ENCODE data around the gene GLE1.
"Not testable (repeated sequence)": the region's sequence is repeated elsewhere in the genome, so short reads cannot be mapped to it uniquely, and the experiment has no call there.

The GLE1 gene

GRCh38 chr9:128495804-128496417, 8.6 kb upstream of the GLE1 start:
- in situ Hi-C loops (cut with MboI; ENCODE audit: low sequenced_read_pairs), result no loop called here

GRCh38 chr9:128497824-128498610, 6.5 kb upstream of the GLE1 start:
- in situ Hi-C loops (cut with MboI; ENCODE audit: low sequenced_read_pairs), result no loop called here

GRCh38 chr9:128498911-128499310, 5.6 kb upstream of the GLE1 start:
- in situ Hi-C loops (cut with MboI; ENCODE audit: low sequenced_read_pairs), result no loop called here

GRCh38 chr9:128499920-128500319, 4.6 kb upstream of the GLE1 start:
- in situ Hi-C loops (cut with MboI; ENCODE audit: low sequenced_read_pairs), result no loop called here

GRCh38 chr9:128503415-128503825, 1.1 kb upstream of the GLE1 start:
- in situ Hi-C loops (cut with MboI; ENCODE audit: low sequenced_read_pairs), result not testable (repeated sequence)

- in situ Hi-C loops (cut with MboI; ENCODE audit: low sequenced_read_pairs), result no loop called here
These were observed 649 bp upstream of the GLE1 start for GRCh38 chr9:128503870-128504269.

- in situ Hi-C loops (cut with MboI; ENCODE audit: low sequenced_read_pairs), result no loop called here
These were observed 871 bp downstream of the GLE1 start for GRCh38 chr9:128505414-128505765.

GRCh38 chr9:128505906-128506305, 1.4 kb downstream of the GLE1 start:
- in situ Hi-C loops (cut with MboI; ENCODE audit: low sequenced_read_pairs), result not testable (repeated sequence)

GRCh38 chr9:128512820-128513219, 8.3 kb downstream of the GLE1 start:
- in situ Hi-C loops (cut with MboI; ENCODE audit: low sequenced_read_pairs), result no loop called here

- in situ Hi-C loops (cut with MboI; ENCODE audit: low sequenced_read_pairs), result no loop called here
These were observed 17.4 kb downstream of the GLE1 start for GRCh38 chr9:128521956-128522355.

GRCh38 chr9:128523199-128523925, 18.8 kb downstream of the GLE1 start:
- in situ Hi-C loops (cut with MboI; ENCODE audit: low sequenced_read_pairs), result no loop called here

GRCh38 chr9:128526720-128527119, 22.2 kb downstream of the GLE1 start:
- in situ Hi-C loops (cut with MboI; ENCODE audit: low sequenced_read_pairs), result no loop called here

- in situ Hi-C loops (cut with MboI; ENCODE audit: low sequenced_read_pairs), result no loop called here
These were observed 24.1 kb downstream of the GLE1 start for GRCh38 chr9:128528445-128529160.

- in situ Hi-C loops (cut with MboI; ENCODE audit: low sequenced_read_pairs), result no loop called here
These were observed 24.7 kb downstream of the GLE1 start for GRCh38 chr9:128529191-128529590.

GRCh38 chr9:128532581-128532980, 28.1 kb downstream of the GLE1 start:
- in situ Hi-C loops (cut with MboI; ENCODE audit: low sequenced_read_pairs), result no loop called here

- in situ Hi-C loops (cut with MboI; ENCODE audit: low sequenced_read_pairs), result no loop called here
These were observed 36.3 kb downstream of the GLE1 start for GRCh38 chr9:128540634-128541360.

GRCh38 chr9:128546504-128546903, 42.0 kb downstream of the GLE1 start:
- in situ Hi-C loops (cut with MboI; ENCODE audit: low sequenced_read_pairs), result no loop called here

GRCh38 chr9:128548876-128549275, 44.4 kb downstream of the GLE1 start:
- in situ Hi-C loops (cut with MboI; ENCODE audit: low sequenced_read_pairs), result no loop called here

- in situ Hi-C loops (cut with MboI; ENCODE audit: low sequenced_read_pairs), result no loop called here
These were observed 45.7 kb downstream of the GLE1 start for GRCh38 chr9:128550226-128550625.

- in situ Hi-C loops (cut with MboI; ENCODE audit: low sequenced_read_pairs), result no loop called here
These were observed 46.5 kb downstream of the GLE1 start for GRCh38 chr9:128550770-128551656.

Measured in HL-60/S4 treated with retinoic acid at 250 ng/mL for 4 days and 3 days (cell line).